ENCODE measurements around the gene GADL1.

Gene GADL1

DNA sequence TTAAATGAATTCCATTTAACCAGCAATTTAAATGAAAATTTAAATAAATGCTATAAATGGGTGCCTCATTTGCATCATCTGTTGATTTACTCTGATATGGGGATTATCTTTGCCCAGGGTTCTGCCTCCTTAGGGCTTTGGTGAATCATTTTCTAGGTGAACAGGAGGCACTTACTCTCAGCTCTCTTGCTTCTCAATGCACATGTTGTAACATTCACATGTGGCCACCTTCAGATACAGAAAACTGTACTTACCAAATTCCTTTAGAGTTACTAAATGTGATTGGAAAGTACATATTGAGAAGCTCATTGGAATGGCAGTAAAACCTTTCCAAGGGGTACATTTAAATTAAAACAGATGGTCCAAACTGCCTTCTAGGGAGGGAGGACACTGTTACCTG is 20.8 kb downstream of the GADL1 start:
- DNase-seq = no peak
- no peak overlapping the region for H3K27ac ChIP-seq

DNA sequence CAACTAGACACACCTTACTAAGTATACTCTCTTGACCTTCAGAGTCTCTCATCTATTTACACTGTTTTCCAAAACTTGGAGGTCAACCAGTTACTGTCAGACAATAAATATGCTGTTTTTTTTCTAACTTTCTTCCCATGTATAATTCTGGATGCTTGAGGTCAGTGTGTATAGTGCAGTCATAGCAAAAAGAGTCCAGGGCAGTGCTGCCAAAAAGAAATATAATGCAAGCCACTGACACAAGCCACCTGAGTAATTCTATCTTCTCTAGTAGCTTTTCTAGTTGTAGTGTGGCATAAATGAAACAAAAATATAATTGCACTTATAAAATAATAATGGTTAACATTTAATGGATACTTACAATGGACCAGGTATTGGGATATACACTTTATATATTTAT is 21.6 kb downstream of the GADL1 start:
- Histone ChIP-seq H3K27me3 (replicated peaks) (no peaks in the 10 kb centered on the region), H3K4me3 (ENCODE audit: low read depth, low read length) (no peak overlapping the region), H3K27ac (no peak overlapping the region), H3K36me3 (replicated peaks) (no peaks in the 10 kb centered on the region)
- no peak for DNase-seq
- no peak for TF ChIP-seq CTCF (IDR thresholded peaks at IDR 0.05; ENCODE audit: low read depth, low read length, missing control alignments)
- in situ Hi-C loops (cut with HindIII; ENCODE audit: low pct_ligation_motif_present, low sequenced_read_pairs) = no loop called here

More for the DNA sequence above, 20.8 kb downstream of the GADL1 start:
- Histone ChIP-seq H3K4me3 (ENCODE audit: low read depth, low read length) (no peak overlapping the region), H3K27me3 (replicated peaks) (no peaks in the 10 kb centered on the region), H3K36me3 (replicated peaks) (no peaks in the 10 kb centered on the region)
- in situ Hi-C loops (cut with HindIII; ENCODE audit: low pct_ligation_motif_present, low sequenced_read_pairs) = no loop called here
- no peak for TF ChIP-seq CTCF (IDR thresholded peaks at IDR 0.05; ENCODE audit: low read depth, low read length, missing control alignments)

GRCh38 chr3:30871720-30872119 is 22.7 kb downstream of the GADL1 start:
- no peak overlapping the region for H3K27ac ChIP-seq
- DNase-seq = peak; percentile 43
- no peaks in the 10 kb centered on the region for H3K27me3 ChIP-seq (replicated peaks)
- H3K4me3 ChIP-seq (ENCODE audit: low read depth, low read length) = no peak overlapping the region
- no peak for TF ChIP-seq CTCF (IDR thresholded peaks at IDR 0.05; ENCODE audit: low read depth, low read length, missing control alignments)
- in situ Hi-C loops (cut with HindIII; ENCODE audit: low pct_ligation_motif_present, low sequenced_read_pairs) = no loop called here
- H3K36me3 ChIP-seq (replicated peaks) = no peaks in the 10 kb centered on the region

GRCh38 chr3:30864836-30865235 is 29.6 kb downstream of the GADL1 start:
- Histone ChIP-seq H3K36me3 (replicated peaks) (no peaks in the 10 kb centered on the region), H3K27me3 (replicated peaks) (no peaks in the 10 kb centered on the region), H3K27ac (no peak overlapping the region), H3K4me3 (ENCODE audit: low read depth, low read length) (no peak overlapping the region)
- in situ Hi-C loops (cut with HindIII; ENCODE audit: low pct_ligation_motif_present, low sequenced_read_pairs) = no loop called here
- TF ChIP-seq CTCF (IDR thresholded peaks at IDR 0.05; ENCODE audit: low read depth, low read length, missing control alignments) = no peak
- DNase-seq = no peak

GRCh38 chr3:30864132-30864531 is 30.3 kb downstream of the GADL1 start:
- no peaks in the 10 kb centered on the region for H3K36me3 ChIP-seq (replicated peaks)
- DNase-seq = no peak
- no peak for TF ChIP-seq CTCF (IDR thresholded peaks at IDR 0.05; ENCODE audit: low read depth, low read length, missing control alignments)
- H3K27me3 ChIP-seq (replicated peaks) = no peaks in the 10 kb centered on the region
- no peak overlapping the region for H3K27ac ChIP-seq
- no peak overlapping the region for H3K4me3 ChIP-seq (ENCODE audit: low read depth, low read length)
- in situ Hi-C loops (cut with HindIII; ENCODE audit: low pct_ligation_motif_present, low sequenced_read_pairs) = no loop called here

GRCh38 chr3:30862004-30862403 is 32.5 kb downstream of the GADL1 start:
- Histone ChIP-seq H3K4me3 (ENCODE audit: low read depth, low read length) (no peak overlapping the region), H3K36me3 (replicated peaks) (no peaks in the 10 kb centered on the region), H3K27ac (no peak overlapping the region), H3K27me3 (replicated peaks) (no peaks in the 10 kb centered on the region)
- no peak for DNase-seq
- TF ChIP-seq CTCF (IDR thresholded peaks at IDR 0.05; ENCODE audit: low read depth, low read length, missing control alignments) = no peak
- in situ Hi-C loops (cut with HindIII; ENCODE audit: low pct_ligation_motif_present, low sequenced_read_pairs) = no loop called here
